ENCODE measurements around the gene MDP1. TPM values are rescaled to one million over a fixed set of nuclear protein-coding genes. Genes with fewer than 3 reads are reported as not detected.

Gene MDP1
- total RNA-seq, 1 experiment from 2014 or later: 18.8 TPM

GRCh38 chr14:24228902-24229301 is 13.0 kb upstream of the MDP1 start:
- no peak for DNase-seq
- Histone ChIP-seq H2BK15ac (ENCODE audit: low read depth, low read length) (no peak overlapping the region), H3K14ac (ENCODE audit: insufficient read depth, low read length) (no peak overlapping the region), H2AK5ac (ENCODE audit: insufficient read length, low read length) (no peak overlapping the region), H2AFZ (ENCODE audit: low read length) (no peak overlapping the region), H4K5ac (ENCODE audit: insufficient read length, low read depth, low read length) (no peak overlapping the region), H3K9me3 (ENCODE audit: control insufficient read depth, low read depth, low read length) (no peaks in the 10 kb centered on the region), H3K79me1 (ENCODE audit: insufficient read depth, low read depth, low read length, poor library complexity, severe bottlenecking) (peaks cover 11% of the 10 kb centered on the region), H2BK5ac (ENCODE audit: insufficient read length, low read length) (no peak overlapping the region), H3K56ac (ENCODE audit: insufficient read length, low read depth, low read length) (no peak overlapping the region), H2BK12ac (ENCODE audit: insufficient read length, low read depth, low read length) (no peak overlapping the region), H4K91ac (ENCODE audit: insufficient read length, low read depth, low read length) (no peak overlapping the region), H3T11ph (ENCODE audit: low read length) (no peak overlapping the region), H4K8ac (replicated peaks; ENCODE audit: insufficient read length, low read depth, low read length) (no peak overlapping the region), H3K9ac (ENCODE audit: extremely low read depth, insufficient read length, low read length) (no peak overlapping the region), H2BK120ac (ENCODE audit: low read depth, low read length, poor library complexity, severe bottlenecking) (no peak overlapping the region), H2BK20ac (ENCODE audit: low read depth, low read length, poor library complexity, severe bottlenecking) (no peak overlapping the region), H3K23me2 (ENCODE audit: insufficient read length, low read depth, low read length, poor library complexity, severe bottlenecking) (peaks cover 15% of the 10 kb centered on the region), H3K79me2 (ENCODE audit: insufficient read depth, low read length) (peaks cover 5% of the 10 kb centered on the region; the same call in 1 of the 2 replicates), H3K4ac (ENCODE audit: low read depth, low read length) (no peak overlapping the region), H3K27me3 (ENCODE audit: insufficient read depth, low read length) (no peaks in the 10 kb centered on the region), H3K27ac (ENCODE audit: insufficient read length, low read depth, low read length) (no peak overlapping the region), H3K4me2 (ENCODE audit: insufficient read depth, insufficient read length, low read length) (no peak overlapping the region), H4K20me1 (ENCODE audit: control insufficient read depth, insufficient read depth, insufficient read length) (no peaks in the 10 kb centered on the region), H3K4me1 (ENCODE audit: insufficient read depth, low read length) (0 out of 2 replicates have a peak, but pooled peaks cover 6% of the 10 kb centered on the region), H3K18ac (ENCODE audit: insufficient read length, low read depth, low read length) (no peak overlapping the region), H3K23ac (ENCODE audit: insufficient read length, low read depth, low read length) (no peak overlapping the region)
- Mint-ChIP-seq H3K36me3 (ENCODE audit: insufficient read depth in 1 of 3, low read depth in 3 of 3) (peaks cover 7 to 24% (median 18%) of the 10 kb centered on the region in 3 experiments; a peak in 6 of 7 replicates), H3K9me3 (no peaks in the 10 kb centered on the region), H3K27ac (no peak overlapping the region), H3K4me3 (no peak overlapping the region; a peak in 1 of 5 replicates), H3K4me1 (peaks cover 6 to 16% of the 10 kb centered on the region in 2 experiments), H3K27me3 (ENCODE audit: low read depth) (no peaks in the 10 kb centered on the region)
- no peak for TF ChIP-seq CTCF (conservative IDR thresholded peaks at IDR 0.05)
- no CpG with 5 or more reads among the region's 1 CpG for WGBS (ENCODE audit: extremely low coverage, insufficient read length, low lambda C conversion rate)
